Measurements from ENCODE around the gene CACNA1D.

Gene CACNA1D

DNA sequence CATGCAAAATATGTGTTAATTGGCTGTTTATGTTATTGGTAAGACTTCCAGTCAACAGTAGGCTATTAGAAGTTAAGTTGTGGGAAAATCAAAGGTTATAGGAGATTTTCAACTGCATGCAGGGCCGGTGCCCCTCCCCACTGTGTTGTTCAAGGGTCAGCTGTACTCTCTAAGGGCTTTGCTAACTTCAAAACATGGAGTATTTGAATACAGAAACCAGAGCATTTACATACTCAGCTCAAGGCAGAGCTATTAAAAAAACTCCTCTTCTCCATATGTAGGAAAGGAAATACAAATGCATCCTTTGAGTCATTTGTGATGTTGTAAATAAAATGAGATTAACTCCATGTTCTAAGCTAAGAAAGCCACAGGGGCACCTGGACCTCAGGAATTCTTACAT, 368.7 kb downstream of the CACNA1D start:
- DNase-seq, result no peak

Measured in NCI-H510A treated with DMSO at 0.1 percent for 48 hours (cell line).